Astrocyte (in vitro differentiated cells and primary cell): ENCODE results near the gene STXBP2. TPM values are rescaled to one million over a fixed set of nuclear protein-coding genes. Genes with fewer than 3 reads are reported as not detected.

Experiments
- DNase-seq: peaks from one replicate; pipeline ENCODE4 v3.0.0-alpha.2; 2010; ENCODE audit warnings: low read depth
- FAIRE-seq: peaks from 2 replicates; lab custom pipeline; 2011; peaks lifted over from hg19 to GRCh38; lab: Jason Lieb, UNC
- H2AFZ ChIP-seq: 2 replicates; pipeline ENCODE4 v1.6.0; 2012; ENCODE audit warnings: low read depth, low read length, inconsistent platforms
- H3K27ac ChIP-seq: 2 replicates; pipeline ENCODE4 v1.5.1; 2011; ENCODE audit warnings: low read depth, low read length, inconsistent platforms
- H3K27me3 ChIP-seq: 2 replicates; pipeline ENCODE4 v1.6.0; 2011; ENCODE audit warnings: low read length, inconsistent platforms; ENCODE audit not compliant: insufficient read depth
- H3K36me3 ChIP-seq: 2 replicates; pipeline ENCODE4 v1.5.1; 2011; ENCODE audit warnings: low read length, inconsistent platforms; ENCODE audit not compliant: insufficient read depth
- H3K4me1 ChIP-seq: 2 replicates; pipeline ENCODE4 v1.5.1; 2011; ENCODE audit warnings: low read length, inconsistent platforms; ENCODE audit not compliant: insufficient read depth
- H3K4me2 ChIP-seq: 2 replicates; pipeline ENCODE4 v1.6.0; 2012; ENCODE audit warnings: low read length, inconsistent platforms
- H3K4me3 ChIP-seq: 2 replicates; pipeline ENCODE4 v1.5.1; 2011; ENCODE audit warnings: low read depth, mild to moderate bottlenecking, low read length, inconsistent platforms; ENCODE audit not compliant: insufficient read depth
- H3K79me2 ChIP-seq: 2 replicates; pipeline ENCODE4 v1.6.0; 2012; ENCODE audit warnings: mild to moderate bottlenecking, low read length, inconsistent platforms; ENCODE audit not compliant: insufficient read depth
- H3K9ac ChIP-seq: 2 replicates; pipeline ENCODE4 v1.6.0; 2012; ENCODE audit warnings: mild to moderate bottlenecking, low read length, inconsistent platforms
- H3K9me3 ChIP-seq: 2 replicates; pipeline ENCODE4 v1.5.1; 2012; ENCODE audit warnings: low read depth, mild to moderate bottlenecking, low read length, inconsistent platforms; ENCODE audit not compliant: insufficient read depth
- H4K20me1 ChIP-seq: 2 replicates; pipeline ENCODE4 v1.6.0; 2012; ENCODE audit warnings: low read length, inconsistent platforms; ENCODE audit not compliant: insufficient read depth
- H3K27ac Mint-ChIP-seq: one replicate; pipeline ENCODE4 v1.8.0; 2021; ENCODE audit warnings: mild to moderate bottlenecking, mixed read lengths; ENCODE audit not compliant: unreplicated experiment
- H3K27me3 Mint-ChIP-seq: one replicate; pipeline ENCODE4 v1.8.0; 2021; ENCODE audit warnings: low read depth, mixed read lengths; ENCODE audit not compliant: unreplicated experiment
- H3K36me3 Mint-ChIP-seq: one replicate; pipeline ENCODE4 v1.8.0; 2021; ENCODE audit warnings: low read depth, mixed read lengths; ENCODE audit not compliant: unreplicated experiment
- H3K4me1 Mint-ChIP-seq: one replicate; pipeline ENCODE4 v1.8.0; 2021; ENCODE audit warnings: low read depth, mixed read lengths; ENCODE audit not compliant: unreplicated experiment
- H3K4me3 Mint-ChIP-seq: one replicate; pipeline ENCODE4 v1.8.0; 2021; ENCODE audit warnings: mild to moderate bottlenecking, moderate library complexity, mixed read lengths; ENCODE audit not compliant: unreplicated experiment
- H3K9me3 Mint-ChIP-seq: one replicate; pipeline ENCODE4 v1.8.0; 2021; ENCODE audit warnings: mild to moderate bottlenecking, mixed read lengths; ENCODE audit not compliant: unreplicated experiment
- CTCF ChIP-seq: IDR thresholded peaks from 2 replicates; pipeline ENCODE4 v1.5.1; 2011; ENCODE audit warnings: low read depth, mild to moderate bottlenecking, inconsistent platforms, low read length, moderate library complexity; ENCODE audit not compliant: insufficient read depth
- EZH2 ChIP-seq: IDR thresholded peaks from 2 replicates; pipeline ENCODE4 v1.6.1; 2012; ENCODE audit warnings: mild to moderate bottlenecking, low read length, inconsistent platforms; ENCODE audit not compliant: insufficient read depth
- total RNA-seq: library from RNA; stranded (reverse); gene quantifications from 2 replicates; pipeline ENCODE4 v1.2.1, GENCODE V29; 2021

STXBP2 gene
- total RNA-seq, 1 donor from 2014 or later, result 49.6 TPM

GRCh38 chr19:7641290-7642276 lies 4.7 kb downstream of the STXBP2 start:
- H3K27ac Mint-ChIP-seq, result no peak overlapping the region
- no peak for FAIRE-seq
- no peaks in the 10 kb centered on the region for H3K36me3 ChIP-seq
- no peaks in the 10 kb centered on the region for H3K9me3 Mint-ChIP-seq
- no peak overlapping the region for H2AFZ ChIP-seq
- peaks cover 1% of the 10 kb centered on the region for H3K36me3 Mint-ChIP-seq
- peaks cover 5% of the 10 kb centered on the region for H3K9me3 ChIP-seq
- H3K27ac ChIP-seq, result no peak overlapping the region
- no peaks in the 10 kb centered on the region for H3K79me2 ChIP-seq
- no peaks in the 10 kb centered on the region for H3K4me1 ChIP-seq
- no peak overlapping the region for H3K4me3 ChIP-seq
- no peaks in the 10 kb centered on the region for H3K4me1 Mint-ChIP-seq
- DNase-seq, result no peak
- peaks cover 2% of the 10 kb centered on the region for H3K27me3 ChIP-seq
- H4K20me1 ChIP-seq, result no peaks in the 10 kb centered on the region
- no peak overlapping the region for H3K4me2 ChIP-seq
- no peak overlapping the region for H3K4me3 Mint-ChIP-seq
- TF ChIP-seq EZH2 (no peak), CTCF (no peak)
- H3K27me3 Mint-ChIP-seq, result no peaks in the 10 kb centered on the region
- no peak overlapping the region for H3K9ac ChIP-seq

DNA sequence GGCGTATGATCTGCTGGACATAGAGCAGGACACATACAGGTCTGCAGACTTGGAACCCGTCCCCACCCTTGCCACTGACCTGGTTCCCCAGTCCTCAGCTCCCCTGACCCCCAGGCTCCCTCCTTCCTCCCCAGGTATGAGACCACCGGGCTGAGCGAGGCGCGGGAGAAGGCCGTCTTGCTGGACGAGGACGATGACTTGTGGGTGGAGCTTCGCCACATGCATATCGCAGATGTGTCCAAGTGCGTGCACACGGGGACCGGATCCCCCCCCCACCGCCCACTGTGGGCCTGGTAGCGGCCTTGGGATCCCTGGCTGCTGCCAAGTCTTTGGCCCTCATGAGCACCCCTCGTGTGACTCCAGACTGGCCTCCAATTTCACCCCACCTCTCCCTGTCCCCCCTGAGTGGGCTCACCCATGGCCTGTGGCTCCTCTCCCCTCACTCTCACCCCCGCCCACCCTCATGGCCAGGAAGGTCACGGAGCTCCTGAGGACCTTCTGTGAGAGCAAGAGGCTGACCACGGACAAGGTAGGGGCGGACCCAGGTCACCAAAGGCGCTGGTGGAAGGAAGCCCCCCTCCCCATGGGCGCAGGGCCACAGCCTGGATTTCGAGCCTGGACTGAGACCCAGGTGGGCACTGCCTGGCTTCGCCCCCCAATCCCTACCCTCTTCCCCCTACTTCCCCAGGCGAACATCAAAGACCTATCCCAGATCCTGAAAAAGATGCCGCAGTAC lies 5.6 kb downstream of the STXBP2 start:
- H3K4me1 ChIP-seq, result no peaks in the 10 kb centered on the region
- H3K9me3 Mint-ChIP-seq, result no peaks in the 10 kb centered on the region
- no peak overlapping the region for H3K27ac ChIP-seq
- no peak overlapping the region for H3K4me2 ChIP-seq
- DNase-seq (no peak), FAIRE-seq (no peak)
- H3K4me3 Mint-ChIP-seq, result no peak overlapping the region
- H4K20me1 ChIP-seq, result no peaks in the 10 kb centered on the region
- no peak overlapping the region for H3K4me3 ChIP-seq
- no peaks in the 10 kb centered on the region for H3K79me2 ChIP-seq
- H3K9me3 ChIP-seq, result peaks cover 5% of the 10 kb centered on the region
- no peak overlapping the region for H2AFZ ChIP-seq
- no peak overlapping the region for H3K27ac Mint-ChIP-seq
- peaks cover 2% of the 10 kb centered on the region for H3K27me3 ChIP-seq
- no peaks in the 10 kb centered on the region for H3K36me3 ChIP-seq
- H3K4me1 Mint-ChIP-seq, result no peaks in the 10 kb centered on the region
- peaks cover 1% of the 10 kb centered on the region for H3K36me3 Mint-ChIP-seq
- no peaks in the 10 kb centered on the region for H3K27me3 Mint-ChIP-seq
- no peak overlapping the region for H3K9ac ChIP-seq
- no peak for TF ChIP-seq CTCF
- TF ChIP-seq EZH2, result no peak
